ENCODE data around the gene MAST4. TPM values are rescaled to one million over a fixed set of nuclear protein-coding genes. Genes with fewer than 3 reads are reported as not detected.

The MAST4 gene
- total and polyA plus RNA-seq, 8 donors: 5.9 to 29.7 (median 10.0) TPM

DNA sequence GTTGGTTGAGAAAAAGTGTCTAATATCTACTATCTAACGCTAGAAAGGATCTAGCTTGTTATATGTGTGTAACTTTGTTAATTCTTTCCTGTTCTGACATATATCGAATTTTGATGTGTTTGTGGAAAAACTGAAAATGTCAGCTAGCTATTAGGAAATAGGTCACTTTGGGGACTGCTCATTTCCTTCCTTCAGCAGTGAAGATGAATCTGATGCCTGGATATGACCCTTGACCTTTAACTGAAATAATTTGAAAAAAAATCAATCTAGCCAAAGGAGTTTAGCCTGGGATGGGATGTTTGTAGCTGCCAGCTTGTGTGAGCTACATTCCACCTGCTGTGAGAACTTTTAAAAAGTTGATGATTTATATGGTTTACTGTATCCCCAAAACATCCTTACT is 533.6 kb downstream of the MAST4 start:
- intact Hi-C loops (cut with DNase I): no loop called here
- Histone ChIP-seq H3K36me3 (no peaks in the 10 kb centered on the region), H3K4me1 (no peaks in the 10 kb centered on the region), H3K27ac (no peak overlapping the region), H3K27me3 (no peaks in the 10 kb centered on the region), H3K4me3 (no peak overlapping the region), H3K9me3 (no peaks in the 10 kb centered on the region)
- TF ChIP-seq, protein P1, sequence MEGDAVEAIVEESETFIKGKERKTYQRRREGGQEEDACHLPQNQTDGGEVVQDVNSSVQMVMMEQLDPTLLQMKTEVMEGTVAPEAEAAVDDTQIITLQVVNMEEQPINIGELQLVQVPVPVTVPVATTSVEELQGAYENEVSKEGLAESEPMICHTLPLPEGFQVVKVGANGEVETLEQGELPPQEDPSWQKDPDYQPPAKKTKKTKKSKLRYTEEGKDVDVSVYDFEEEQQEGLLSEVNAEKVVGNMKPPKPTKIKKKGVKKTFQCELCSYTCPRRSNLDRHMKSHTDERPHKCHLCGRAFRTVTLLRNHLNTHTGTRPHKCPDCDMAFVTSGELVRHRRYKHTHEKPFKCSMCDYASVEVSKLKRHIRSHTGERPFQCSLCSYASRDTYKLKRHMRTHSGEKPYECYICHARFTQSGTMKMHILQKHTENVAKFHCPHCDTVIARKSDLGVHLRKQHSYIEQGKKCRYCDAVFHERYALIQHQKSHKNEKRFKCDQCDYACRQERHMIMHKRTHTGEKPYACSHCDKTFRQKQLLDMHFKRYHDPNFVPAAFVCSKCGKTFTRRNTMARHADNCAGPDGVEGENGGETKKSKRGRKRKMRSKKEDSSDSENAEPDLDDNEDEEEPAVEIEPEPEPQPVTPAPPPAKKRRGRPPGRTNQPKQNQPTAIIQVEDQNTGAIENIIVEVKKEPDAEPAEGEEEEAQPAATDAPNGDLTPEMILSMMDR (IDR thresholded peaks at IDR 0.05): no peak
- ATAC-seq (no peak), FAIRE-seq (no peak), DNase-seq (no peak)
- 93 to 94% methylated on average over 2 of the region's 2 CpGs for WGBS, 2 donors

DNA sequence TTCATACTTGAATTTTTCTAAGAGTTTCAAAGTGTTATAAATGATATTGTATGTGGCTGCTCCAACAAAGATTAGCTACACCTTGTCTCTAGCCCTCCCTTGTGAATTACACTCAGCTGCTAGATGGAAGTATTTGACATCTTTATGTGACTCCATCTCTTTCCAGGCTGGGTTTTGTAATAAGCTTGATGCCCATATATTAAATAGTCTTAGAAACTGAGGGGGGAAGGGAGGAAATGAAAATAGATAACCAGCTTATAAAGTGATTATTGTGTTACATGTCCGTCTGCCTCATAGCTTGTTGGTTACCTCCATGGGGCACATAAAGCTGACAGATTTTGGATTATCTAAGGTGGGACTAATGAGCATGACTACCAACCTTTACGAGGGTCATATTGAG is 537.0 kb downstream of the MAST4 start:
- DNase-seq (no peak), ATAC-seq (no peak), FAIRE-seq (no peak)
- Histone ChIP-seq H3K27me3 (no peaks in the 10 kb centered on the region), H3K9me3 (no peaks in the 10 kb centered on the region), H3K4me3 (no peak overlapping the region), H3K36me3 (no peaks in the 10 kb centered on the region), H3K4me1 (no peaks in the 10 kb centered on the region), H3K27ac (no peak overlapping the region)
- 46 to 49% methylated on average over 2 of the region's 2 CpGs for WGBS, 2 donors
- TF ChIP-seq, protein P1 (IDR thresholded peaks at IDR 0.05): no peak
- intact Hi-C loops (cut with DNase I): no loop called here

DNA sequence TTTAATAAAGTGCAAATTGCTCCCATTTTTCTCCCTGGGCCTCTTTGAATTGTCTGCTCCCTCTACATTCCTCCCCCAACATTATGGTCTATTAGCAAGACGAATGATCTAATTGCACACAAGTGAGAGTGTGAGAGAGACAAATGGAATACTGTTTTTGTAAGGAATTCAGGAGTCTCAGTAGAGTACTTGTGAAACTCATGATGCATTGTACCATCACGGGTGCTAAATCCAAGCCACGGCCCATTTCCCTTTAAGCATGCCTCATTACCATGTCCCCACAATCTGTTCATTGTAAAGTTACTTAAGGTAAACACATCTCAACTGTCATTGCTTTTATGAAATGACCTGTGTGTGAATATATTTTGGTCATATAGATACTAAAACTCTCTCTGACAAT is 537.6 kb downstream of the MAST4 start:
- no peak for DNase-seq
- intact Hi-C loops (cut with DNase I): no loop called here
- Histone ChIP-seq H3K9me3 (no peaks in the 10 kb centered on the region), H3K27ac (no peak overlapping the region), H3K4me3 (no peak overlapping the region), H3K4me1 (no peaks in the 10 kb centered on the region), H3K36me3 (no peaks in the 10 kb centered on the region), H3K27me3 (no peaks in the 10 kb centered on the region)
- ATAC-seq: no peak
- TF ChIP-seq, protein P1 (IDR thresholded peaks at IDR 0.05): no peak
- FAIRE-seq: no peak
- 83 to 89% methylated on average over 3 of the region's 3 CpGs for WGBS, 2 donors

DNA sequence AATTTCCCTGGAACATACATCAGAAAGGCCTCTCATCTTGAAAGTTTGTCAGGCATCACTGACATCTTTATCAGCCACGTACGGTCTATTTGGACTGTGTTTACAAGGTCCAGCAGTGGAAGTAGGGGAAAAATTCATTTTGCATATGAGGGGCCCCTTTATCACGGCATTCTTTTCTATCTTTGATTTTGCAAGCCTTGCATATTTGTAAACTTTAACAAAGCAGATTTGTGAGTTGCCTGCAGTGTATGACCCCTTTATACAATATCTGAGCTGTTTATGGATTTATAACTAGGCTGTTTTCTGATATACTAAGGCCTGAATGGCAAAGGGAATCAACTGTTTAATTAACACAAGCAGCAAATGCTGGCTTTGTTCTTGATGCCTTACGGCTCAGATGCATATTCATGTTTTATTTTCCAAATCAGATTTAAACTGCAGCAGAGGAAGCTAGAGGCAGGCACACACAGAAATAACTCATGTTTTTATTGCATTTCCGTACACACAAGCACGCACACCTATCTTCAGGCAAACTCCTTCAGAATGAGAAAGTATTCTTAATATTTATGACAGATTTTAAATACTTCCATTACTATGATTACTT is 539.3 kb downstream of the MAST4 start:
- Histone ChIP-seq H3K36me3 (no peaks in the 10 kb centered on the region), H3K9me3 (no peaks in the 10 kb centered on the region), H3K27ac (no peak overlapping the region), H3K27me3 (no peaks in the 10 kb centered on the region), H3K4me3 (no peak overlapping the region), H3K4me1 (no peaks in the 10 kb centered on the region)
- intact Hi-C loops (cut with DNase I): no loop called here
- WGBS, 2 donors: 84 to 88% methylated on average over 6 of the region's 6 CpGs
- TF ChIP-seq, protein P1 (IDR thresholded peaks at IDR 0.05): no peak
- ATAC-seq (no peak), FAIRE-seq (no peak), DNase-seq (no peak)

DNA sequence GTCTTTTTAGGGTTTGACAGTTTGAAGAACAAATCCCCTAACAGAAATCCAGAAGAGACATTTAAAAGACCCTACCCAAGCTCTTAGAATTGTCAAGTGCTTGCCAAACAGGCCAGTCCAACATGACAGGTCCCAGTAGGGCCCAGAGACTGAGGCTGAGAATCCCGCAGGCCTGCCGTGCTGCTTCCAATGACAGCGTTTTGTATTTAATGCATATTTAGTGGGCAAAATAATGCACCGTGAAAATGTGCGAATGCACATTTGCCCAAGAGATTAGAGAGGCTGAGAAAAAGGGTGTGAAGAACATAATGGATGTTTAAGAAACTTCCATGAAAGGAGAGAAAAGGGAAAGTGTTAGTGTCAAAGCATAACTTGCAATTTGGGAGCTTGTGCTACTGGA is 542.8 kb downstream of the MAST4 start:
- TF ChIP-seq, protein P1 (IDR thresholded peaks at IDR 0.05): no peak
- ATAC-seq: no peak
- no peaks in the 10 kb centered on the region for H3K4me1 ChIP-seq
- no peaks in the 10 kb centered on the region for H3K9me3 ChIP-seq
- no peaks in the 10 kb centered on the region for H3K36me3 ChIP-seq
- FAIRE-seq: no peak
- intact Hi-C loops (cut with DNase I): no loop called here
- 92 to 93% methylated on average over 5 of the region's 5 CpGs for WGBS, 2 donors
- DNase-seq: no peak
- H3K27me3 ChIP-seq: no peaks in the 10 kb centered on the region
- no peak overlapping the region for H3K4me3 ChIP-seq
- no peak overlapping the region for H3K27ac ChIP-seq

All from pancreas (tissue), 10 donors.